Measurements from ENCODE around the gene ECPAS. TPM values are rescaled to one million over a fixed set of nuclear protein-coding genes. Genes with fewer than 3 reads are reported as not detected.

The ECPAS gene
- total RNA-seq, 5 donors from 2014 or later (not counting 1 experiment from before 2014, with no cell fraction given) = 50.5 to 67.1 (median 63.1) TPM

- peak in 1 of 35 experiments; percentile 10 for DNase-seq
- peaks cover 33 to 45% (median 38%) of the 10 kb centered on the region in 3 donors for H3K4me1 Mint-ChIP-seq
- 87% methylated on average over 8 of the region's 13 CpGs for WGBS (ENCODE audit: insufficient coverage)
- H3K27me3 Mint-ChIP-seq = no peaks in the 10 kb centered on the region
- H3K4me1 ChIP-seq (ENCODE audit: control insufficient read depth in 1 of 2, extremely low read depth in 1 of 2, insufficient read depth in 2 of 2, low read length in 2 of 2) = peaks cover 7 to 9% of the 10 kb centered on the region in 2 experiments
- POLR2A ChIA-PET = interaction anchor here in 1 of 2 donors (1.2 kb wide), 1 partner anchor 897 kb away, joined by 10 read pairs; no protein-coding TSS in a partner anchor
- no peaks in the 10 kb centered on the region for H3K9me3 ChIP-seq
- no peak for ATAC-seq (replicated peaks in 1 of 4)
- peaks cover 3% of the 10 kb centered on the region for H3K36me3 Mint-ChIP-seq
- H3K36me3 ChIP-seq (ENCODE audit: control insufficient read depth in 2 of 2, extremely low read depth in 1 of 2, insufficient read depth in 1 of 2, low read length in 1 of 2) = no peaks in the 10 kb centered on the region
- peak overlapping the region; percentile 80 for H3K27ac ChIP-seq (ENCODE audit: low read length)
- CTCF ChIA-PET = no interaction called here
- H3K9me3 Mint-ChIP-seq = no peaks in the 10 kb centered on the region
- no peaks in the 10 kb centered on the region for H3K27me3 ChIP-seq (replicated peaks in 1 of 2; ENCODE audit: control insufficient read depth in 2 of 2, extremely low read depth in 1 of 2, insufficient read depth in 2 of 2, low read length in 1 of 2)
- peak overlapping the region; percentile 81 to 85 (median 83) for H3K4me3 Mint-ChIP-seq
- peak overlapping the region; percentile 91 to 92 for H3K4me3 ChIP-seq (ENCODE audit: control insufficient read depth in 1 of 2, extremely low read depth in 1 of 2, low read length in 1 of 2)
- peak overlapping the region; percentile 77 to 83 for H3K27ac Mint-ChIP-seq
Observed at GRCh38 chr9:111481885-111482636, 2.1 kb downstream of the ECPAS start.

DNA sequence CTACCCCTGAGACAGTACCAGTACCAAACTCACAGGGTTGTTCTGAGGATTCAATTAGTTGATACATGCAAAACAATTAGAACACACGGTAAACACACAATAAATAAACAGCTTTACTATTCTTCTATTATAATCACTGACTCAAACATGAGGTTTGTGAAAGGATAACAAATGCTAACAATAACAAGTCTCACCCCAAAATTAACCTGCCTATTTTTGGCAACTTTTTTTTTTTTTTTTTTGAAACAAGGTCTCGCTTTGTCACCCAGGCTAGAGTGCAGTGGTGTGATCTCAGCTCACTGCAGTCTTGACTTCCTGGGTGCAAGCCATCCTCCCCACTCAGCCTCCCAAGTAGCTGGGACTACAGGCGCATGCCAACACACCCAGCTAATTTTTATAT lies 6.5 kb downstream of the ECPAS start:
- H3K9me3 Mint-ChIP-seq = no peaks in the 10 kb centered on the region
- WGBS (ENCODE audit: insufficient coverage) = no CpG with 5 or more reads among the region's 3 CpGs
- Histone ChIP-seq H3K4me3 (ENCODE audit: control insufficient read depth in 1 of 2, extremely low read depth in 1 of 2, low read length in 1 of 2) (no peak overlapping the region), H3K4me1 (ENCODE audit: control insufficient read depth in 1 of 2, extremely low read depth in 1 of 2, insufficient read depth in 2 of 2, low read length in 2 of 2) (peaks cover under 1 to 7% of the 10 kb centered on the region in 2 experiments), H3K27me3 (replicated peaks in 1 of 2; ENCODE audit: control insufficient read depth in 2 of 2, extremely low read depth in 1 of 2, insufficient read depth in 2 of 2, low read length in 1 of 2) (no peaks in the 10 kb centered on the region), H3K9me3 (no peaks in the 10 kb centered on the region), H3K27ac (ENCODE audit: low read length) (no peak overlapping the region), H3K36me3 (ENCODE audit: control insufficient read depth in 2 of 2, extremely low read depth in 1 of 2, insufficient read depth in 1 of 2, low read length in 1 of 2) (no peaks in the 10 kb centered on the region)
- peaks cover 49 to 59% (median 54%) of the 10 kb centered on the region in 3 donors for H3K4me1 Mint-ChIP-seq
- peaks cover 3% of the 10 kb centered on the region for H3K36me3 Mint-ChIP-seq
- no peak overlapping the region for H3K27ac Mint-ChIP-seq
- no peak overlapping the region for H3K4me3 Mint-ChIP-seq
- ATAC-seq (replicated peaks in 1 of 4) (no peak), DNase-seq (no peak)
- ChIA-PET POLR2A (interaction anchor here in 1 of 2 donors (0.6 to 0.9 kb wide), 3 partner anchors 20 to 1012 kb away, joined by 5 to 8 read pairs (median 7); no protein-coding TSS in a partner anchor), CTCF (interaction anchor here in 1 of 2 donors (0.7 kb wide), 1 partner anchor 960 kb away, joined by 9 read pairs; no protein-coding TSS in a partner anchor)
- H3K27me3 Mint-ChIP-seq = no peaks in the 10 kb centered on the region

- POLR2A ChIA-PET = no interaction called here
Observed at GRCh38 chr9:111475195-111475594, 9.0 kb downstream of the ECPAS start.

DNA sequence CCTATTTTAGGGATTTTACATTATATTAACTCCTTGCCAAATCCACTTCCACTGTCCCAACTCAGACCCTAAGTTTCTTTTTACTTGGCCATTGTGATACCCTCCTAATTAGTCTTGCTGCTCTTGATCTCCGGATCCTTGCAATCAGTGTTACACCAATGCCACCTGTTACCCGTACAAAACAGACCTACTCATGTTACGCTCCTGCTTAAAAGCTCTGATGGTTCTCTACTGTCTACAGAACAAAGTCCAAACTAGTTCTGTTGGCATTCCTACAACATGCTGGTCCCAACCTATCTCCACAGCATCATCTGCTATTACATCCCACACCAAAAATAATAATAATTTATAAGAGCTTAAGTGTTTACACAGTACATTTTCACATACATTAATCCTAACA lies 9.8 kb downstream of the ECPAS start:
- WGBS (ENCODE audit: insufficient coverage) = 100% methylated on average over 3 of the region's 3 CpGs
- H3K9me3 Mint-ChIP-seq = no peaks in the 10 kb centered on the region
- H3K9me3 ChIP-seq = no peaks in the 10 kb centered on the region
- no peak overlapping the region for H3K27ac ChIP-seq (ENCODE audit: low read length)
- ChIA-PET CTCF (no interaction called here), POLR2A (interaction anchor here in 1 of 2 donors (0.6 kb wide), 1 partner anchor 20 kb away, joined by 4 read pairs; no protein-coding TSS in a partner anchor)
- peaks cover 7% of the 10 kb centered on the region for H3K36me3 Mint-ChIP-seq
- no peak overlapping the region for H3K27ac Mint-ChIP-seq
- H3K4me3 Mint-ChIP-seq = no peak overlapping the region
- H3K4me1 ChIP-seq (ENCODE audit: control insufficient read depth in 1 of 2, extremely low read depth in 1 of 2, insufficient read depth in 2 of 2, low read length in 2 of 2) = no peaks in the 10 kb centered on the region
- peaks cover 42 to 52% (median 52%) of the 10 kb centered on the region in 3 donors for H3K4me1 Mint-ChIP-seq
- ATAC-seq (replicated peaks in 1 of 4) = no peak
- DNase-seq = no peak
- peaks cover 0 to 2% of the 10 kb centered on the region in 2 donors for H3K36me3 ChIP-seq (ENCODE audit: control insufficient read depth in 2 of 2, extremely low read depth in 1 of 2, insufficient read depth in 1 of 2, low read length in 1 of 2)
- H3K27me3 ChIP-seq (replicated peaks in 1 of 2; ENCODE audit: control insufficient read depth in 2 of 2, extremely low read depth in 1 of 2, insufficient read depth in 2 of 2, low read length in 1 of 2) = no peaks in the 10 kb centered on the region
- H3K4me3 ChIP-seq (ENCODE audit: control insufficient read depth in 1 of 2, extremely low read depth in 1 of 2, low read length in 1 of 2) = no peak overlapping the region
- no peaks in the 10 kb centered on the region for H3K27me3 Mint-ChIP-seq

More at GRCh38 chr9:111475195-111475594, 9.0 kb downstream of the ECPAS start:
- no peak overlapping the region for H3K4me3 ChIP-seq (ENCODE audit: control insufficient read depth in 1 of 2, extremely low read depth in 1 of 2, low read length in 1 of 2)
- H3K4me3 Mint-ChIP-seq = no peak overlapping the region
- DNase-seq (no peak), ATAC-seq (replicated peaks in 1 of 4) (no peak)
- H3K9me3 ChIP-seq = no peaks in the 10 kb centered on the region
- H3K4me1 ChIP-seq (ENCODE audit: control insufficient read depth in 1 of 2, extremely low read depth in 1 of 2, insufficient read depth in 2 of 2, low read length in 2 of 2) = no peaks in the 10 kb centered on the region
- H3K9me3 Mint-ChIP-seq = no peaks in the 10 kb centered on the region
- CTCF ChIA-PET = interaction anchor here in 1 of 2 donors (0.7 kb wide), 1 partner anchor 25 kb away, joined by 4 read pairs; no protein-coding TSS in a partner anchor
- no peak overlapping the region for H3K27ac Mint-ChIP-seq
- no peaks in the 10 kb centered on the region for H3K27me3 ChIP-seq (replicated peaks in 1 of 2; ENCODE audit: control insufficient read depth in 2 of 2, extremely low read depth in 1 of 2, insufficient read depth in 2 of 2, low read length in 1 of 2)
- H3K36me3 Mint-ChIP-seq = peaks cover 7% of the 10 kb centered on the region
- WGBS (ENCODE audit: insufficient coverage) = 100% methylated on average over 1 of the region's 2 CpGs
- H3K4me1 Mint-ChIP-seq = peaks cover 42 to 52% (median 49%) of the 10 kb centered on the region in 3 donors
- no peak overlapping the region for H3K27ac ChIP-seq (ENCODE audit: low read length)
- no peaks in the 10 kb centered on the region for H3K27me3 Mint-ChIP-seq
- no peaks in the 10 kb centered on the region for H3K36me3 ChIP-seq (ENCODE audit: control insufficient read depth in 2 of 2, extremely low read depth in 1 of 2, insufficient read depth in 1 of 2, low read length in 1 of 2)

GRCh38 chr9:111467778-111468367 lies 16.3 kb downstream of the ECPAS start:
- no CpG with 5 or more reads among the region's 4 CpGs for WGBS (ENCODE audit: insufficient coverage)
- Histone ChIP-seq H3K4me3 (ENCODE audit: control insufficient read depth in 1 of 2, extremely low read depth in 1 of 2, low read length in 1 of 2) (no peak overlapping the region), H3K27ac (ENCODE audit: low read length) (no peak overlapping the region), H3K36me3 (ENCODE audit: control insufficient read depth in 2 of 2, extremely low read depth in 1 of 2, insufficient read depth in 1 of 2, low read length in 1 of 2) (peaks cover 0 to 2% of the 10 kb centered on the region in 2 donors), H3K27me3 (replicated peaks in 1 of 2; ENCODE audit: control insufficient read depth in 2 of 2, extremely low read depth in 1 of 2, insufficient read depth in 2 of 2, low read length in 1 of 2) (no peaks in the 10 kb centered on the region), H3K4me1 (ENCODE audit: control insufficient read depth in 1 of 2, extremely low read depth in 1 of 2, insufficient read depth in 2 of 2, low read length in 2 of 2) (no peaks in the 10 kb centered on the region), H3K9me3 (peaks cover 3% of the 10 kb centered on the region)
- H3K4me1 Mint-ChIP-seq = peaks cover 44 to 51% (median 45%) of the 10 kb centered on the region in 3 donors
- POLR2A ChIA-PET = interaction anchor here in 1 of 2 donors (0.5 kb wide), 1 partner anchor 1212 kb away, joined by 5 read pairs; the partner anchor contains the start of gene TXN
- peaks cover 21% of the 10 kb centered on the region for H3K36me3 Mint-ChIP-seq
- ATAC-seq (replicated peaks in 1 of 4) (no peak), DNase-seq (no peak)
- no peaks in the 10 kb centered on the region for H3K9me3 Mint-ChIP-seq
- CTCF ChIA-PET = interaction anchor here in 1 of 2 donors (0.5 kb wide), 1 partner anchor 14 kb away, joined by 3 read pairs; no protein-coding TSS in a partner anchor
- H3K27me3 Mint-ChIP-seq = no peaks in the 10 kb centered on the region
- no peak overlapping the region for H3K4me3 Mint-ChIP-seq
- H3K27ac Mint-ChIP-seq = no peak overlapping the region

DNA sequence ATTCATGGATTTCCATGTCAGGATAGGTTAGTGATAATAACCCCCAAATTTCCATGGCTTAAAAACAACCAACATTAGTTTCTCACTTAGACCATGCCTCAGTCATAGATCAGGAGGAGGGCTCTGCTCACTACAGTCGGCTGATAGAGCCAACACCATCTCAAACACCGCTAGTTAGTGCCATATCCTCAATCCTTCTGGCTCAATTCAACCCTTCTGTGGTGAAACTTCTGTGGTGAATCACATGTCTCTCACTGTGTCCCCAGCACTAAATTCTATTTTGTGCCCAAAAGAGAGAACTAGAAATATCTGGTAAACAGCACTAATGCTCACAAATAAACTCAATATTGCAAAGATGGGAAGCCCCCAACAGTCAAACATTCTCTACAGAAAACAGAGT lies 21.1 kb downstream of the ECPAS start:
- H3K4me1 ChIP-seq (ENCODE audit: control insufficient read depth in 1 of 2, extremely low read depth in 1 of 2, insufficient read depth in 2 of 2, low read length in 2 of 2) = peaks cover 0 to 2% of the 10 kb centered on the region in 2 experiments
- H3K27ac Mint-ChIP-seq = no peak overlapping the region
- CTCF ChIA-PET = no interaction called here
- no peak overlapping the region for H3K4me3 Mint-ChIP-seq
- DNase-seq (no peak), ATAC-seq (replicated peaks in 1 of 4) (no peak)
- 100% methylated on average over 1 of the region's 2 CpGs for whole genome bisulfite sequencing (ENCODE audit: insufficient coverage)
- POLR2A ChIA-PET = no interaction called here
- no peaks in the 10 kb centered on the region for H3K27me3 Mint-ChIP-seq
- no peaks in the 10 kb centered on the region for H3K27me3 ChIP-seq (replicated peaks in 1 of 2; ENCODE audit: control insufficient read depth in 2 of 2, extremely low read depth in 1 of 2, insufficient read depth in 2 of 2, low read length in 1 of 2)
- H3K36me3 Mint-ChIP-seq = peaks cover 27% of the 10 kb centered on the region
- no peak overlapping the region for H3K4me3 ChIP-seq (ENCODE audit: control insufficient read depth in 1 of 2, extremely low read depth in 1 of 2, low read length in 1 of 2)
- H3K9me3 ChIP-seq = peaks cover 8% of the 10 kb centered on the region
- H3K9me3 Mint-ChIP-seq = peaks cover 0 to 10% (median 8%) of the 10 kb centered on the region in 3 donors
- no peak overlapping the region for H3K27ac ChIP-seq (ENCODE audit: low read length)
- H3K36me3 ChIP-seq (ENCODE audit: control insufficient read depth in 2 of 2, extremely low read depth in 1 of 2, insufficient read depth in 1 of 2, low read length in 1 of 2) = no peaks in the 10 kb centered on the region
- H3K4me1 Mint-ChIP-seq = peaks cover 34 to 46% (median 45%) of the 10 kb centered on the region in 3 donors

Measured in T-cell (primary cell).